GM21619 (cell line): ENCODE results near the gene FGD1.
"Not testable (repeated sequence)": the region's sequence is repeated elsewhere in the genome, so short reads cannot be mapped to it uniquely, and the experiment has no call there.

ENCODE experiments used
- ATAC-seq: cut with Tn5 transposase; IDR thresholded peaks from one replicate; pipeline ENCODE4 v1.9.1; 2021; ENCODE audit not compliant: unreplicated experiment

Gene FGD1

GRCh38 chrX:54495814-54496516 lies at the start of gene FGD1:
Gene FGD1, minus strand, starts transcription at chrX:54496234. Its CDS starts 802 bp downstream, at chrX:54495432.
- ATAC-seq, result no peak

GRCh38 chrX:54542239-54542638 lies 46.2 kb upstream of the FGD1 start:
- ATAC-seq, result not testable (repeated sequence)

- ATAC-seq, result no peak
Measured at GRCh38 chrX:54540289-54540688, 44.3 kb upstream of the FGD1 start.

GRCh38 chrX:54534271-54534670 lies 38.2 kb upstream of the FGD1 start:
- no peak for ATAC-seq

- peak; percentile 24 for ATAC-seq
Measured at GRCh38 chrX:54530357-54530900, 34.4 kb upstream of the FGD1 start.

GRCh38 chrX:54529552-54530356 lies 33.7 kb upstream of the FGD1 start, which contains the start of gene GNL3L:
Gene GNL3L, plus strand, starts transcription at chrX:54530219. Its CDS starts 2,348 bp downstream, at chrX:54532567.
- ATAC-seq, result peak; percentile 88

- no peak for ATAC-seq
Measured at GRCh38 chrX:54529151-54529550, 33.1 kb upstream of the FGD1 start.

- no peak for ATAC-seq
Measured at GRCh38 chrX:54509400-54509799, 13.4 kb upstream of the FGD1 start.

- ATAC-seq, result no peak
Measured at GRCh38 chrX:54496936-54497335, 902 bp upstream of the FGD1 start.

- no peak for ATAC-seq
Measured at GRCh38 chrX:54496517-54496852, 451 bp upstream of the FGD1 start.

GRCh38 chrX:54494989-54495813 lies 833 bp downstream of the FGD1 start:
- no peak for ATAC-seq

GRCh38 chrX:54494166-54494988 lies 1.7 kb downstream of the FGD1 start:
- ATAC-seq, result no peak

GRCh38 chrX:54492340-54492739 lies 3.7 kb downstream of the FGD1 start:
- ATAC-seq, result no peak

- not testable (repeated sequence) for ATAC-seq
Measured at GRCh38 chrX:54489819-54490218, 6.2 kb downstream of the FGD1 start.

- no peak for ATAC-seq
Measured at GRCh38 chrX:54484666-54485065, 11.4 kb downstream of the FGD1 start.

GRCh38 chrX:54483946-54484345 lies 12.1 kb downstream of the FGD1 start:
- no peak for ATAC-seq

GRCh38 chrX:54482839-54483593 lies 13.0 kb downstream of the FGD1 start:
- no peak for ATAC-seq

GRCh38 chrX:54479136-54480111 lies 16.6 kb downstream of the FGD1 start:
- no peak for ATAC-seq
